GM12892 (cell line): ENCODE results near the gene RASGRP3.

Experiments
- POLR2A ChIP-seq: IDR thresholded peaks from 2 replicates; pipeline ENCODE4 v1.6.1; 2011; ENCODE audit warnings: low read depth, low read length, control low read depth
- POLR2AphosphoS5 ChIP-seq: IDR thresholded peaks from 2 replicates; pipeline ENCODE4 v1.6.1; 2011; ENCODE audit warnings: low read depth, low read length, control low read depth
- TAF1 ChIP-seq: IDR thresholded peaks from 2 replicates; pipeline ENCODE4 v1.6.1; 2011; ENCODE audit warnings: low read depth, mild to moderate bottlenecking, control low read depth, low read length, borderline replicate concordance

DNA sequence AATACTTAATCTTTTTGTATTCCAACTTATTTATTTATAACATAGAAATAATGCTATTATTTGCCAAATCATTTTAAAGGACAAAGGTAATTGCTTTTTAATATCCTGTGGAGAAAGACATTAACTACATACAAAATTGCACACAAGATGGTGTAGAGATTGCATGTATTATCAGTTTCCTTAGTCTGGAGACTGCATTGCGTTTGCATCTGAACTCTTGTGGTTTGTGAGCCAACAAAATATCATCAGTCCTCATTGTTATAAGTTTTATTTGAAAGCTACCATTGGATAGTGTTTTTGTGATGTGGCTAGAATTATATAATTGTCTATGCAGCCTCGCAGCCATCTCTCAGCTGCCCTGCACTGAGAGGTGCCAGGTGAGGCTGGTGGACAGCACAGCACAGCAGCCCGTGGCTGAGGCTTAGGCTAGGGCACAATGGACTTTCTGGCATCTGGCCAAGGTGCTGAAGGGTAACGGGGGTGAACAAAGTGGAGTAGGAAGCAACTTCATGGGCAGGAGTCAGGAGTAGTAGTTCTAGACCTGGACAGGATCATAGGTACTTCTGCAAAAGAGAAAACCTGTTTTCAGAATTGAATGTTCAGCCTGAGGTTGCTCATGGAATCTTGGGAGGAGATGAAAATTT is 15.1 kb downstream of the RASGRP3 start:
- peak; percentile 39; the same call in 1 of the 2 replicates for TF ChIP-seq POLR2A
- peak; percentile 33; the same call in 1 of the 2 replicates for TF ChIP-seq POLR2AphosphoS5
- TF ChIP-seq TAF1: no peak
